H1 (cell line): ENCODE results near the gene RNF130. TPM values are rescaled to one million over a fixed set of nuclear protein-coding genes. Genes with fewer than 3 reads are reported as not detected.

Experiments used
- MAFK ChIP-seq: IDR thresholded peaks from 2 replicates; pipeline ENCODE4 v1.6.1; 2012; ENCODE audit warnings: low read depth, mild to moderate bottlenecking, improper control_type of control experiment, low read length
- NANOG ChIP-seq: IDR thresholded peaks from 2 replicates; pipeline ENCODE4 v1.6.1; 2011; ENCODE audit warnings: low read length, low read depth, mild to moderate bottlenecking, inconsistent platforms; ENCODE audit not compliant: insufficient read depth, poor library complexity, severe bottlenecking
- RFX5 ChIP-seq: IDR thresholded peaks from 2 replicates; pipeline ENCODE4 v1.6.1; 2011; ENCODE audit warnings: low read depth, low read length, improper control_type of control experiment, borderline replicate concordance
- RNF2 ChIP-seq: fragments of 200-900, 300-1000 bp; sonication (generic); IDR thresholded peaks from 2 replicates; pipeline ENCODE4 v1.7.1; 2016; ENCODE audit warnings: borderline replicate concordance, low read depth, mild to moderate bottlenecking, antibody characterized with exemption, low read length; ENCODE audit not compliant: poor library complexity, severe bottlenecking; ENCODE audit errors: missing control alignments
- polyA plus RNA-seq, 7 experiments: library from polyadenylated mRNA; depleted of rRNA in 3 of 7; stranded (reverse) in 5 of 7; unstranded in 2 of 7; fragments of >200 nt in 5 of 7; fragments of 200-250 nt in 2 of 7; gene quantifications; 1 replicate in 5 of 7; 2 replicates in 1 of 7; 4 replicates in 1 of 7; pipeline versions ENCODE4 v1.2.1 to v1.2.3, GENCODE V29; 2011 to 2013; ENCODE audit warnings: missing spikeins in 2 of 7, mixed read lengths in 2 of 7
- total RNA-seq: library from RNA; stranded (reverse); fragmentation: NEBNext Ultra II Directional; extraction: Animal tissue kit (Norgen Biotek cat#: 25700); gene quantifications from 2 replicates; pipeline ENCODE4 v1.2.1, GENCODE V29; 2021

Gene RNF130
- total and polyA plus RNA-seq, 2 of the 8 experiments (the other 6 are each of a cell fraction or from before 2014, with no cell fraction given), result 65.1 to 70.0 TPM

DNA sequence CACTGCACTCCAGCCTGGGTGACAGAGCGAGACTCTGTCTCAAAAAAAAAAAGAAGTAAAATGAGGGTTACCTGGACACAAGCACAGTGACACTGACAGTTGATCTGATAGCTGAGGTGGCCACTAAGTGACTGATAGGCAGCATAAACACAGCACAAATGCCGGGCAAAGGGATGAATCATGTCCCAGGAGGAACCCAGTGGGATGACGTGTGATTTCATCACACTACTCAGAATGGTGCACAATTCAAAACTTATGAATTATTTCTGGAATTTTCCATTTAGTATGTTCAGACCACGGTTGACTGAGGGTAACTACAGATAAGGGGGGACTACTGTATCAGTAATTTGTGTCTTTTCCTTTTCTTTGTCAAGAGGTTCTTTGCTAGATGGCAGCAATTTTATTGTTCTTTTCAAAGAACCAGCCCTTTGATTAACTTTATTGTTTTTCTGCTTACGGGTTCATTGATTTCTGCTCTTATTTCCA lies 34.3 kb upstream of the RNF130 start (continued):
- TF ChIP-seq NANOG (no peak), RFX5 (no peak), RNF2 (no peak), MAFK (no peak)
